GM23338 (cell line): ENCODE data around the gene ARMC7.

Experiments
- CREB1 ChIP-seq: fragments of 250-450 bp; sonication (Bioruptor Pico); IDR thresholded peaks from 2 replicates; pipeline ENCODE4 v1.5.0; 2020; ENCODE audit warnings: low read depth, mild to moderate bottlenecking, moderate library complexity
- CTCF ChIP-seq, 2 experiments: fragments of 200-600 bp in 1 of 2; sonication (generic) in 1 of 2; conservative IDR thresholded peaks; 2 replicates each; pipeline versions ENCODE4 v1.5.1 to v1.6.1; 2016 to 2017; ENCODE audit warnings: antibody characterized with exemption in 2 of 2, low read depth in 2 of 2, mild to moderate bottlenecking in 2 of 2, moderate library complexity in 1 of 2
- EZH2 ChIP-seq: fragments of 200-600 bp; sonication (generic); IDR thresholded peaks from one replicate; pipeline ENCODE4 v1.8.0; 2017; ENCODE audit warnings: antibody characterized with exemption, mild to moderate bottlenecking, low read depth; ENCODE audit not compliant: unreplicated experiment
- EZH2phosphoT487 ChIP-seq: fragments of 200-600 bp; sonication (generic); IDR thresholded peaks from one replicate; pipeline ENCODE4 v1.8.1; 2018; ENCODE audit warnings: antibody characterized with exemption; ENCODE audit not compliant: unreplicated experiment
- POLR2AphosphoS5 ChIP-seq: IDR thresholded peaks from 2 replicates; pipeline ENCODE4 v1.6.1; 2016; ENCODE audit warnings: antibody characterized with exemption, low read depth
- TF ChIP-seq, protein P1 (sequence below): IDR thresholded peaks from one replicate; pipeline ENCODE4 v1.6.1; 2018; ENCODE audit warnings: antibody characterized with exemption; ENCODE audit not compliant: unreplicated experiment

DNA sequence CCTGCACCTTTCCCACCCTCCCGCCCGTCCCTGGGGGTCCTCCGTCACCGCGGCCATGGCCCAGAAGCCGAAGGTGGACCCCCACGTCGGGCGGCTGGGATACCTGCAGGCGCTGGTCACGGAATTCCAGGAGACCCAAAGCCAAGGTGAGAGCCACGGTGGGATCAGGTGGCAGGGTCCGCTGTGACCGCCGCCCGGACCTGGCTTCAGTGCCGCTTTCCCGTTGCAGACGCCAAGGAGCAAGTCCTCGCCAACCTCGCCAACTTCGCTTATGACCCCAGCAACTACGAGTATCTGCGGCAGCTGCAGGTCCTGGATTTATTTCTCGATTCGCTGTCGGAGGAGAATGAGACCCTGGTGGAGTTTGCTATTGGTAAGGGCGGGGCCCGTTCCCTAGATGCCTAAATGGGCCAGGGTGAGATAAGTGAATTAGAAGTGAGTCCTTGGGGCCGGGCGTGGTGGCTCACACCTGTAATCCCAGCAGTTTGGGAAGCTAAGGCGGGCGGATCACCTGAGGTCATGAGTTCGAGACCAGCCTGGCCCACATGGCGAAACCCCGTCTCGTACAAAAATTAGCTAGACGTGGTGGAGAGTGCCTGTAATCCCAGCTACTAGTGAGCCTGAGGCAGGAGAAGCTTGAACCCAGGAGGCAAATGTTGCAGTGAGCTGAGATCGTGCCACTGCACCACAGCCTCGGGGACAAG is 617 bp downstream of the ARMC7 start:
- TF ChIP-seq EZH2phosphoT487, result no peak
- TF ChIP-seq, protein P1, sequence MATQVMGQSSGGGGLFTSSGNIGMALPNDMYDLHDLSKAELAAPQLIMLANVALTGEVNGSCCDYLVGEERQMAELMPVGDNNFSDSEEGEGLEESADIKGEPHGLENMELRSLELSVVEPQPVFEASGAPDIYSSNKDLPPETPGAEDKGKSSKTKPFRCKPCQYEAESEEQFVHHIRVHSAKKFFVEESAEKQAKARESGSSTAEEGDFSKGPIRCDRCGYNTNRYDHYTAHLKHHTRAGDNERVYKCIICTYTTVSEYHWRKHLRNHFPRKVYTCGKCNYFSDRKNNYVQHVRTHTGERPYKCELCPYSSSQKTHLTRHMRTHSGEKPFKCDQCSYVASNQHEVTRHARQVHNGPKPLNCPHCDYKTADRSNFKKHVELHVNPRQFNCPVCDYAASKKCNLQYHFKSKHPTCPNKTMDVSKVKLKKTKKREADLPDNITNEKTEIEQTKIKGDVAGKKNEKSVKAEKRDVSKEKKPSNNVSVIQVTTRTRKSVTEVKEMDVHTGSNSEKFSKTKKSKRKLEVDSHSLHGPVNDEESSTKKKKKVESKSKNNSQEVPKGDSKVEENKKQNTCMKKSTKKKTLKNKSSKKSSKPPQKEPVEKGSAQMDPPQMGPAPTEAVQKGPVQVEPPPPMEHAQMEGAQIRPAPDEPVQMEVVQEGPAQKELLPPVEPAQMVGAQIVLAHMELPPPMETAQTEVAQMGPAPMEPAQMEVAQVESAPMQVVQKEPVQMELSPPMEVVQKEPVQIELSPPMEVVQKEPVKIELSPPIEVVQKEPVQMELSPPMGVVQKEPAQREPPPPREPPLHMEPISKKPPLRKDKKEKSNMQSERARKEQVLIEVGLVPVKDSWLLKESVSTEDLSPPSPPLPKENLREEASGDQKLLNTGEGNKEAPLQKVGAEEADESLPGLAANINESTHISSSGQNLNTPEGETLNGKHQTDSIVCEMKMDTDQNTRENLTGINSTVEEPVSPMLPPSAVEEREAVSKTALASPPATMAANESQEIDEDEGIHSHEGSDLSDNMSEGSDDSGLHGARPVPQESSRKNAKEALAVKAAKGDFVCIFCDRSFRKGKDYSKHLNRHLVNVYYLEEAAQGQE, result no peak
- TF ChIP-seq EZH2, result no peak
- no peak for TF ChIP-seq CREB1
- TF ChIP-seq CTCF (conservative IDR thresholded peaks at IDR 0.05; ENCODE audit: low read depth in 2 of 2), result no peak
- no peak for TF ChIP-seq POLR2AphosphoS5
